ENCODE results near the gene TPM1. TPM values are rescaled to one million over a fixed set of nuclear protein-coding genes. Genes with fewer than 3 reads are reported as not detected.

Gene TPM1
- total and polyA plus RNA-seq, 9 of the 15 experiments (the other 6 are each of a cell fraction or from before 2014, with no cell fraction given) = 8.1 to 53.9 (median 43.1) TPM

GRCh38 chr15:63085289-63085688, 42.7 kb downstream of the TPM1 start (continued):
- no peak for TF ChIP-seq ZNF274 (IDR thresholded peaks at IDR 0.05; ENCODE audit: borderline replicate concordance, low read depth, low read length)

- FAIRE-seq (no peak), DNase-seq (ENCODE audit: extremely low read depth in 1 of 4, low spot score in 3 of 4) (no peak), ATAC-seq (no peak)
- H3K4me1 ChIP-seq (replicated peaks in 1 of 2; ENCODE audit: control insufficient read depth in 2 of 2, insufficient read depth in 2 of 2, low read length in 2 of 2) = peaks cover 4 to 11% of the 10 kb centered on the region in 2 experiments; a peak in 4 of 5 replicates
- H3K4me2 ChIP-seq (ENCODE audit: insufficient read depth, low read length) = no peak overlapping the region
- intact Hi-C loops (cut with micrococcal nuclease) = no loop called here
- H3K4me3 ChIP-seq = no peak overlapping the region
- no peaks in the 10 kb centered on the region for H3K9me3 ChIP-seq (replicated peaks; ENCODE audit: control insufficient read depth, insufficient read depth, low read depth, low read length)
- no peaks in the 10 kb centered on the region for H3K36me3 ChIP-seq (ENCODE audit: control insufficient read depth, insufficient read depth, low read length)
- no peak overlapping the region for H3K9ac ChIP-seq (ENCODE audit: insufficient read depth in 1 of 2, low read depth in 2 of 2, low read length in 2 of 2)
- 0 out of 5 replicates have a peak, but pooled peaks cover 0 to 3% of the 10 kb centered on the region in 2 experiments for H3K27me3 ChIP-seq (ENCODE audit: control insufficient read depth in 2 of 2, insufficient read depth in 2 of 2, low read length in 2 of 2)
- no peaks in the 10 kb centered on the region for H3K9me1 ChIP-seq (ENCODE audit: control insufficient read depth, insufficient read depth, low read length)
- no peak overlapping the region for H2AFZ ChIP-seq (ENCODE audit: low read depth, low read length)
- BruUV-seq (replicated peaks) = no TSS peak
- in situ Hi-C loops (cut with MboI) = no loop called here
- 36% methylated on average over 4 of the region's 4 CpGs for WGBS (ENCODE audit: insufficient coverage, low coverage, missing lambda C conversion rate)
- H3K27ac ChIP-seq (ENCODE audit: extremely low read depth, low read depth, low read length) = no peak overlapping the region
- ChIA-PET CTCF (ENCODE audit: low intra/inter-chr PET ratio) (no interaction called here), POLR2A (interaction anchor here (0.6 to 1.3 kb wide), 4 partner anchors 9 to 862 kb away, joined by 3 to 8 read pairs (median 3); no protein-coding TSS in a partner anchor)
- no peaks in the 10 kb centered on the region for H4K20me1 ChIP-seq (replicated peaks; ENCODE audit: control insufficient read depth, insufficient read depth, low read length)
- H3K79me2 ChIP-seq (ENCODE audit: control insufficient read depth, insufficient read depth, low read length) = no peaks in the 10 kb centered on the region
- TF ChIP-seq FOXJ3 (CRISPR knock-in tag; IDR thresholded peaks at IDR 0.05) = no peak
- TF ChIP-seq, protein P1, sequence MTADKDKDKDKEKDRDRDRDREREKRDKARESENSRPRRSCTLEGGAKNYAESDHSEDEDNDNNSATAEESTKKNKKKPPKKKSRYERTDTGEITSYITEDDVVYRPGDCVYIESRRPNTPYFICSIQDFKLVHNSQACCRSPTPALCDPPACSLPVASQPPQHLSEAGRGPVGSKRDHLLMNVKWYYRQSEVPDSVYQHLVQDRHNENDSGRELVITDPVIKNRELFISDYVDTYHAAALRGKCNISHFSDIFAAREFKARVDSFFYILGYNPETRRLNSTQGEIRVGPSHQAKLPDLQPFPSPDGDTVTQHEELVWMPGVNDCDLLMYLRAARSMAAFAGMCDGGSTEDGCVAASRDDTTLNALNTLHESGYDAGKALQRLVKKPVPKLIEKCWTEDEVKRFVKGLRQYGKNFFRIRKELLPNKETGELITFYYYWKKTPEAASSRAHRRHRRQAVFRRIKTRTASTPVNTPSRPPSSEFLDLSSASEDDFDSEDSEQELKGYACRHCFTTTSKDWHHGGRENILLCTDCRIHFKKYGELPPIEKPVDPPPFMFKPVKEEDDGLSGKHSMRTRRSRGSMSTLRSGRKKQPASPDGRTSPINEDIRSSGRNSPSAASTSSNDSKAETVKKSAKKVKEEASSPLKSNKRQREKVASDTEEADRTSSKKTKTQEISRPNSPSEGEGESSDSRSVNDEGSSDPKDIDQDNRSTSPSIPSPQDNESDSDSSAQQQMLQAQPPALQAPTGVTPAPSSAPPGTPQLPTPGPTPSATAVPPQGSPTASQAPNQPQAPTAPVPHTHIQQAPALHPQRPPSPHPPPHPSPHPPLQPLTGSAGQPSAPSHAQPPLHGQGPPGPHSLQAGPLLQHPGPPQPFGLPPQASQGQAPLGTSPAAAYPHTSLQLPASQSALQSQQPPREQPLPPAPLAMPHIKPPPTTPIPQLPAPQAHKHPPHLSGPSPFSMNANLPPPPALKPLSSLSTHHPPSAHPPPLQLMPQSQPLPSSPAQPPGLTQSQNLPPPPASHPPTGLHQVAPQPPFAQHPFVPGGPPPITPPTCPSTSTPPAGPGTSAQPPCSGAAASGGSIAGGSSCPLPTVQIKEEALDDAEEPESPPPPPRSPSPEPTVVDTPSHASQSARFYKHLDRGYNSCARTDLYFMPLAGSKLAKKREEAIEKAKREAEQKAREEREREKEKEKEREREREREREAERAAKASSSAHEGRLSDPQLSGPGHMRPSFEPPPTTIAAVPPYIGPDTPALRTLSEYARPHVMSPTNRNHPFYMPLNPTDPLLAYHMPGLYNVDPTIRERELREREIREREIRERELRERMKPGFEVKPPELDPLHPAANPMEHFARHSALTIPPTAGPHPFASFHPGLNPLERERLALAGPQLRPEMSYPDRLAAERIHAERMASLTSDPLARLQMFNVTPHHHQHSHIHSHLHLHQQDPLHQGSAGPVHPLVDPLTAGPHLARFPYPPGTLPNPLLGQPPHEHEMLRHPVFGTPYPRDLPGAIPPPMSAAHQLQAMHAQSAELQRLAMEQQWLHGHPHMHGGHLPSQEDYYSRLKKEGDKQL (CRISPR knock-in tag; IDR thresholded peaks at IDR 0.05; ENCODE audit: borderline replicate concordance) = no peak
- no peak for TF ChIP-seq MAX (CRISPR knock-in tag; IDR thresholded peaks at IDR 0.05)
- no peak for TF ChIP-seq HSF4 (CRISPR knock-in tag; IDR thresholded peaks at IDR 0.05; ENCODE audit: borderline replicate concordance)
- TF ChIP-seq ZNF239 (CRISPR knock-in tag; IDR thresholded peaks at IDR 0.05) = no peak
- TF ChIP-seq SRSF7 (optimal IDR thresholded peaks at IDR 0.05; ENCODE audit: low read depth, low read length) = no peak
- no peak for TF ChIP-seq ARID1B (IDR thresholded peaks at IDR 0.05)
- TF ChIP-seq ZHX1 (conservative IDR thresholded peaks at IDR 0.05; ENCODE audit: low read length) = no peak
- TF ChIP-seq IRF2 (CRISPR knock-in tag; IDR thresholded peaks at IDR 0.05) = no peak
- no peak for TF ChIP-seq MECOM (CRISPR knock-in tag; IDR thresholded peaks at IDR 0.05)
- TF ChIP-seq PTRF (tag; IDR thresholded peaks at IDR 0.05) = no peak
Observed at GRCh38 chr15:63086271-63086670, 43.7 kb downstream of the TPM1 start.
